Ascending aorta (tissue), 2 donors: Measurements from ENCODE around the gene SPESP1. TPM values are rescaled to one million over a fixed set of nuclear protein-coding genes. Genes with fewer than 3 reads are reported as not detected.

ENCODE experiments used
- DNase-seq, 2 donors: peaks; one replicate each; pipeline ENCODE4 v3.0.0-alpha.2; 2019; ENCODE audit warnings: low spot score in 2 of 2
- H3K27ac ChIP-seq, 2 donors: fragments of 200-600 bp; sonication (generic); one replicate each; pipeline ENCODE4 v1.5.1; 2016 to 2017; ENCODE audit warnings: mild to moderate bottlenecking in 1 of 2
- H3K27me3 ChIP-seq: fragments of 200-600 bp; sonication (generic); one replicate; pipeline ENCODE4 v1.5.1; 2017
- H3K36me3 ChIP-seq, 2 donors: fragments of 200-600 bp; sonication (generic); one replicate each; pipeline ENCODE4 v1.5.1; 2016
- H3K4me1 ChIP-seq, 2 donors: fragments of 200-600 bp; sonication (generic); one replicate each; pipeline ENCODE4 v1.5.1; 2016 to 2017; ENCODE audit warnings: mild to moderate bottlenecking in 1 of 2
- H3K4me3 ChIP-seq, 2 donors: fragments of 200-600 bp; sonication (generic); one replicate each; pipeline ENCODE4 v1.5.1; 2016 to 2017; ENCODE audit warnings: mild to moderate bottlenecking in 1 of 2
- H3K9me3 ChIP-seq, 2 donors: fragments of 200-600 bp; sonication (generic); one replicate each; pipeline ENCODE4 v1.5.1; 2016
- intact Hi-C: fragments of 100-400 bp; cut with DNase I; formaldehyde crosslinking; loops from one replicate; pipeline ENCODE4 v1.15.1; 2023
- total RNA-seq: library from RNA; depleted of rRNA; stranded (reverse); fragments of >200 nt; gene quantifications from one replicate; pipeline ENCODE4 v1.1.0, GENCODE V29; 2016
- TF ChIP-seq, protein P1 (sequence below), 3 experiments: fragments of 200-600 bp in 2 of 3; fragments of 450-650 bp in 1 of 3; sonication (generic) in 2 of 3; IDR thresholded peaks; one replicate each; pipeline ENCODE4 v1.5.1; 2016 to 2019; ENCODE audit warnings: antibody characterized with exemption in 3 of 3, mild to moderate bottlenecking in 1 of 3, moderate library complexity in 1 of 3

Gene SPESP1
- total RNA-seq, 1 donor from 2014 or later, result 6.1 TPM

DNA sequence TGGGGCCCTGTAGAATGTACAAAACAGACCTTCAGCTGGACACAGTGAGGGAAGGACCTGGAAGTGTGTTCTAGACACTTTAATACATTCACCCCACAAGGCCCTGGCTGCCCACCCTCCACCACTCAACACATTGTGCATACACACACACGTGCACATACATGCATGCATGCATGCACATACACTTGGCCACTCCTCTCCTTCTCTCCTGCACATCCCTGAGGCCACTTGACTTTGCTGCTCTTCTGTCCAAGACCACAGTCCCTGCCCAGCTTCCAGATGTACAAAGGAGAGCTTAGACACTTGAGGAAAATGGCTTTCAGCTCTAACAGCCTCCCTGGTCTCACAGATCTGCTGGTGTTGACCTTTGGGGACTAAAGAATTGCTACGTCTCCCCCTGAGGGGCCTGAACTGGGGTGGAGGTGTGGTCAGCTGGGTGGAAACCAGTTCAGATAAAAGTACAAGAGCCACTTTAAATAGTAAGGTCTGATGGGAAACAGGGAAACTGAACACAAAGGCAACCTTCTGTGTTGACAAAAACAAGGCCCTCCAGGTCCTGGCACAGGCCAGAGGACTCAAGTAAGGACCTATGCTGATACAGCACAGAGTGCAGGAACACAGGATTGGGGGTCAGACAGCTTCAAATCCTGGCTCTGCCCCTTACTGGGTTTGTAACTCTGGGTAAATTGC lies 59.4 kb downstream of the SPESP1 start:
- DNase-seq, result no peak
- Histone ChIP-seq H3K4me1 (no peaks in the 10 kb centered on the region), H3K27ac (no peak overlapping the region), H3K27me3 (no peaks in the 10 kb centered on the region), H3K36me3 (no peaks in the 10 kb centered on the region), H3K9me3 (no peaks in the 10 kb centered on the region), H3K4me3 (no peak overlapping the region)
- intact Hi-C loops, result no loop called here
- TF ChIP-seq, protein P1, sequence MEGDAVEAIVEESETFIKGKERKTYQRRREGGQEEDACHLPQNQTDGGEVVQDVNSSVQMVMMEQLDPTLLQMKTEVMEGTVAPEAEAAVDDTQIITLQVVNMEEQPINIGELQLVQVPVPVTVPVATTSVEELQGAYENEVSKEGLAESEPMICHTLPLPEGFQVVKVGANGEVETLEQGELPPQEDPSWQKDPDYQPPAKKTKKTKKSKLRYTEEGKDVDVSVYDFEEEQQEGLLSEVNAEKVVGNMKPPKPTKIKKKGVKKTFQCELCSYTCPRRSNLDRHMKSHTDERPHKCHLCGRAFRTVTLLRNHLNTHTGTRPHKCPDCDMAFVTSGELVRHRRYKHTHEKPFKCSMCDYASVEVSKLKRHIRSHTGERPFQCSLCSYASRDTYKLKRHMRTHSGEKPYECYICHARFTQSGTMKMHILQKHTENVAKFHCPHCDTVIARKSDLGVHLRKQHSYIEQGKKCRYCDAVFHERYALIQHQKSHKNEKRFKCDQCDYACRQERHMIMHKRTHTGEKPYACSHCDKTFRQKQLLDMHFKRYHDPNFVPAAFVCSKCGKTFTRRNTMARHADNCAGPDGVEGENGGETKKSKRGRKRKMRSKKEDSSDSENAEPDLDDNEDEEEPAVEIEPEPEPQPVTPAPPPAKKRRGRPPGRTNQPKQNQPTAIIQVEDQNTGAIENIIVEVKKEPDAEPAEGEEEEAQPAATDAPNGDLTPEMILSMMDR (IDR thresholded peaks at IDR 0.05), result no peak

DNA sequence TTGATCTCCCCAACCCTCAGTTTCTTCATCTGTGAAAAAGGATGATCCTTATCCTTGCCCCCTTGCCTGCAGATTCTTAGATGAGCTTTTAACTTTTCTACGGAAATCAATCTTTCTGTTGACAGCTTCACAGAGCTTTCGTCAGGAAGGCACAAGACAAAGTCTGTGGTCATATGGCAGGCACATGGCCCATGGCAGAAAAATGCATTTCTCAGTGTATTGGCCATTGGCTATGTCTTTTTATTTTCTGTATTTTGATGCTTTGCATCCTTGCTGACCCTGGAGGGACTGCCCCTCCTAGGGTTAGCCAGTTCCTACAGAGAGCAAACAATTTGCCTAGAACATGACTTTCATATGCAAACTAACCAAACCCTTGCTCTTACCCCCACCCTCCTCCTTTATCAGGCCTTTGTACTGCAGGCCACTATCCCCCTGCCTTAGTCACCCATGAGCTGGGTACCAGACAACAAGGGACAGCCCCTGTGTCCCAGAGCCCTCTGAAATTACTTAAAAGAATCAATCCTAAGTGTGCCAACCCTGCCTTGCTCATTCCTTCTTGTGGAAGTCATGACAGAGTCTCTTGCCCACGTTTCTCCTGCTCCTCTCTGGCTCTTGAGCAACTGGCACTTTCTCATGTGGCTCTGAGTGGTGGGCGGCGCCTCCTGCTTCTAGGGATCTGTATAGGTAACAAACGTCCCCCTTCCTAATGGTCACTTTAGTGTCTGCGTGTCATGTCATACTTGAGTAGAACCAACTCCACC lies 60.1 kb downstream of the SPESP1 start:
- H3K4me3 ChIP-seq, result no peak overlapping the region
- intact Hi-C loops, result no loop called here
- no peaks in the 10 kb centered on the region for H3K27me3 ChIP-seq
- no peak for DNase-seq
- H3K9me3 ChIP-seq, result no peaks in the 10 kb centered on the region
- TF ChIP-seq, protein P1 (IDR thresholded peaks at IDR 0.05), result no peak
- H3K27ac ChIP-seq, result no peak overlapping the region
- no peaks in the 10 kb centered on the region for H3K4me1 ChIP-seq
- H3K36me3 ChIP-seq, result no peaks in the 10 kb centered on the region

DNA sequence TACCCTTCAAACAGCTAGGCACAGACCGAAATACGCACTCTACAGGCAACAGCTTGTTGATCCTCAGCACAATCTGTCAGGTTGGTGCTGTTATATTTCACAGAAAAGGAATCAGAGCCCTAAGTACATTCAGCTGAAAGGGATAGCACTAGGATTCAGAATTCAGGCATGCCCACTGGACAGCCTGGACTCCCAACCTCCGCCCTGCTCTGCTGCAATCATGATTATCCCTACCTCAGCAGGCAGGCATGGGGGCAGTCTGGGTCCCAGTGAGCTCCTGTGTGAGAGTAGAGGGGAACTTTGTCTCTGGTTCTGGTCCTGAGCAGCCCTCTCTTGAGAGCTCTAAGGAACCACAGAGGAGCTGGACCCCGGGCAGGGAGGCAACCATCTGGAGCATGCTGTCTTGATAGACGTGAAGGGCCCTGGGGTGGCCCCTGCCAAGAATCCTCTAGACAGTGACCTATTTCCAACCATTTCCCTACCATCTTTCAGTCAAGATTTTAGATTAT lies 60.7 kb downstream of the SPESP1 start:
- Histone ChIP-seq H3K27ac (no peak overlapping the region), H3K9me3 (no peaks in the 10 kb centered on the region), H3K4me3 (no peak overlapping the region), H3K27me3 (no peaks in the 10 kb centered on the region), H3K36me3 (no peaks in the 10 kb centered on the region), H3K4me1 (no peaks in the 10 kb centered on the region)
- no peak for DNase-seq
- intact Hi-C loops, result no loop called here
- TF ChIP-seq, protein P1 (IDR thresholded peaks at IDR 0.05), result no peak

DNA sequence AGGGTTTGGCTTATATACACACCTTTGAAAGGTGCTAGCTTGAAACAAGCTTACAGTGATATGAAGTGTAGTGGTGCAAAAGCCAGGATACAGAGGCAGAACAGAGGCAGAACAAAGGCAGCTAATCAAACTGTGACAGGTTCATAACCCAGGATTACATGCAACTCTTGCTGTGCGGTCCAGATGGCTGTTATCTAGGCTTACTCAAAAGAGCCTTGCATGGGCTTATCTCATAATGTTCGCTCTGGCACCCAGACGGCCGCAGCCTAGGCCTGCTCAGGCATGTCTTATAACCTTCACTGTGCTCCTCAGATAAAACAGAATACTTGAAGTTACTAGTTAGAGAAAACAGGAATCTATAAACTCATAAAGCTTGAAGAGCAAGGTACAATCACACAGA lies 61.4 kb downstream of the SPESP1 start:
- intact Hi-C loops, result no loop called here
- DNase-seq, result no peak
- H3K27ac ChIP-seq, result no peak overlapping the region
- no peak overlapping the region for H3K4me3 ChIP-seq
- H3K27me3 ChIP-seq, result no peaks in the 10 kb centered on the region
- no peaks in the 10 kb centered on the region for H3K9me3 ChIP-seq
- no peaks in the 10 kb centered on the region for H3K4me1 ChIP-seq
- no peaks in the 10 kb centered on the region for H3K36me3 ChIP-seq
- TF ChIP-seq, protein P1 (IDR thresholded peaks at IDR 0.05), result no peak

DNA sequence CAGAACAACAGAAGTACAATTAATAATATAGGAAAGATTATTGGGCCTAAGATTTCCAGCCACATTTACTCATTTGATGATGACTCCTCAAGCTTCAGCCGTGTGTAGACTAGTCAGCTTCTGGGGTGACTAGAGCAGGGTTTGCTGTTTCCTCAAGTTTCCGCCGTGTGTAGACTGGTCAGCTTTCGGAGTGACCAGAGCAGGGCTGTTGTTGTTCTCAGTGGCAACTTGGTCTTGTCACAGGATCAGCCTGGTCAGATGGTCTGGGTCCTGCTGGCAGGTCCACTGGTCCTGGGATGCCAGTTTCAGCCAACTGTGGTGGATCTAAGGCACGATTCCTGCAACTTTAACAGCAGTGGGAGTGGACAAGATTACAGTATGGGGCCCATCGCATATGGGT lies 62.4 kb downstream of the SPESP1 start:
- Histone ChIP-seq H3K27ac (no peak overlapping the region), H3K36me3 (no peaks in the 10 kb centered on the region), H3K4me1 (no peaks in the 10 kb centered on the region), H3K9me3 (no peaks in the 10 kb centered on the region), H3K27me3 (no peaks in the 10 kb centered on the region), H3K4me3 (no peak overlapping the region)
- intact Hi-C loops, result no loop called here
- TF ChIP-seq, protein P1 (IDR thresholded peaks at IDR 0.05), result no peak
- DNase-seq, result no peak
